ENCODE measurements around the gene ATP5PF.
"Not testable (repeated sequence)": the region's sequence is repeated elsewhere in the genome, so short reads cannot be mapped to it uniquely, and the experiment has no call there.

ATP5PF gene, protein sequence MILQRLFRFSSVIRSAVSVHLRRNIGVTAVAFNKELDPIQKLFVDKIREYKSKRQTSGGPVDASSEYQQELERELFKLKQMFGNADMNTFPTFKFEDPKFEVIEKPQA

DNA sequence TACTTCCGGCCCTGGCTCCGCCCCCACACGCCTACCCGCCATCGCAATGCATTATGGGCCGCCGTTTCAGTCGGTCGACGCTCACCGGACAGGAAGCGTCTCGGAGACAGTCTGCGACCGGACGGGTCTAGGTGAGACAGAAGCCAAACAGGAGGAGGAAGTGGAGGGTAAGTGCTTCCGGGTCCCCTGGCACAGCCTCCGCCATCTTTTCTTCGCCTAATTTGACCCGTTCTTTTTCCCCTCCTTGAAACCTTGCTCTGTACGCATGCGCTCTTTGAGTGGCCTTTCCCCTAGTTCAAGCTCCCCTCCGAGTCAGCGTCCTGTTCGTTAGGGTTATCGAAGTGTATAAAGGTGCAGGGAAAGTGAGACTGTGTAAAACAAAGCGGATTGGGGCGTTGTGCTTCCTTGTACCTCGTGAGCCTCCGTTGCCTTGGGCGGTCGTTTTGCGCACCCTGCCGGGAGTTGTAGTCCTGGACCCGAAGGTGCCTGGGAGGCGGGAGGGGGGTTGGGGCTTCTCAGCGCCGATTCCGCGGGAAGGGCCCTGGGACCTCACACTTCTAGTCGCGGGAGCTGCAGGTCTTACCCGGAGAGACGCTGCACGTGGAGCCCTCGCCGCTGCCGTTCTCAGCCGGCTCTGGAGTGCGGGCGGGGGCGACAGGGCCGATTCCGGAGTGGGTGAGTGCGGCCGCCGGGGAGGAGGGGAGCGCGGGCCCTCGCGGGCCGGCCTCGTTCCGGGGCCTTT is at the start of gene ATP5PF, which contains the start of gene GABPA:
TSS of gene ATP5PF (minus strand) at position 1 of the 742 bp plus-strand sequence. CDS start 5,110 bp downstream, outside the sequence.
TSS of gene GABPA (plus strand) at position 69 of the 742 bp plus-strand sequence. CDS start 6,627 bp downstream, outside the sequence.
- peak; percentile 99 for DNase-seq

DNA sequence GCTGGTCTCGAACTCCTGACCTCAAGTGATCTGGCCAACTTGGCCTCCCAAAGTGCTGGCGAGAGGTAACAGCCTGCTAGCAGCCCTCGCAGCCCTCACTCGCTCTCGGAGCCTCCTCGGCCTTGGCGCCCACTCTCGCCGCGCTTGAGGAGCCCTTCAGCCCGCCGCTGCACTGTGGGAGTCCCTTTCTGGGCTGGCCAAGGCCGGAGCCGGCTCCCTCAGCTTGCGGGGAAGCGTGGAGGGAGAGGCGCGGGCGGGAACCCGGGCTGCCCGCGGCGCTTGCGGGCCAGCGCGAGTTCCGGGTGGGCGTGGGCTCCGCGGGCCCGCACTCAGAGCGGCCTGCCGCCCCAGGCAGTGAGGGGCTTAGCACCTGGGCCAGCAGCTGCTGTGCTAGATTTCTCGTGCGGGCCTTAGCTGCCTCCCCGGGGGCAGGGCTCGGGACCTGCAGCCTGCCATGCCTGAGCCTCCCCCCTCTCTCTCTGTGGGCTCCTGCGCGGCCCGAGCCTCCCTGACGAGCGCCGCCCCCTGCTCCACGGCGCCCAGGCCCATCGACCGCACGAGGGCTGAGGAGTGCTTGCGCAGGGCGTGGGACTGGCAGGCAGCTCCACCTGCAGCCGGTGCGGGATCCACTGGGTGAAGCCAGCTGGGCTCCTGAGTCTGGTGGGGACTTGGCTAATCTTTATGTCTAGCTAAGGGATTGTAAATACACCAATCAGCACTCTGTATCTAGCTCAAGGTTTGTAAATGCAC is 43.6 kb upstream of the ATP5PF start:
- DNase-seq = not testable (repeated sequence)

DNA sequence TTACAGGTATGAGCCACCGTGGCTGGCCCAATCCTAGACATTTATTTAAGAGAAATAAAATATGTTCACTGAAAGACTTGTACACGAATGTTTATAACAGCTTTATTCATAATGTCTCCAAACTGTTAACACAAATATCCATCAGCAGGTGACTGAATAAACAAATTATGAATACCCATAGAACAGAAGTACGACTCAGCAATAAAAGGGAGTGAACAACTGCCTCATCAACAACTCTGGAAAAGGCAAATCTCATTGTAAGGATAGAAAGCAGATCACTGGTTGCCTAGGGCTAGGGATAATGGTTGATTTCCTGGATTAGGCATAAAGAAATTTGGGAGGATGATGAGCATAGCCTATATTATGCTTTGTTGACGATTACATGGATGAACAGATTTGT is 41.7 kb upstream of the ATP5PF start:
- DNase-seq = no peak

DNA sequence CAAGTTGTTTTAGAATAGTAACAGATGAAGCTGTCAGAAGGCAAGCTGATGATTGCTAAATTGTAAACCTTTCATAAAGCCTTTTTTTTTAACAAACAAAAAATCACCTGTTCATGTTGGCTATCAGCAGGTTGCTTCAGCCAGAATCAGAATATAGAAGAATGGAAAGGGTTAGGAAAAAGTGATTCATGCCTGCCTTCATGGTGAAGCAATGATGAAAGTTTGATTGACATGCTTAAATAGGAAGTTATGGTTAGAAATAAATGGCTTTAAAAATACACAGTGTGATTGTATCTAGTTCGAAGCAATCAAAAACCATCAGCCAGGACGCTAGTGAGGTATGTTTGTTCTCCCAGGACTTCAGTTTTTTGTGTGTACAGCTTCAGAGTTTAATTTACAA is 38.0 kb upstream of the ATP5PF start:
- peak; percentile 4 for DNase-seq

DNA sequence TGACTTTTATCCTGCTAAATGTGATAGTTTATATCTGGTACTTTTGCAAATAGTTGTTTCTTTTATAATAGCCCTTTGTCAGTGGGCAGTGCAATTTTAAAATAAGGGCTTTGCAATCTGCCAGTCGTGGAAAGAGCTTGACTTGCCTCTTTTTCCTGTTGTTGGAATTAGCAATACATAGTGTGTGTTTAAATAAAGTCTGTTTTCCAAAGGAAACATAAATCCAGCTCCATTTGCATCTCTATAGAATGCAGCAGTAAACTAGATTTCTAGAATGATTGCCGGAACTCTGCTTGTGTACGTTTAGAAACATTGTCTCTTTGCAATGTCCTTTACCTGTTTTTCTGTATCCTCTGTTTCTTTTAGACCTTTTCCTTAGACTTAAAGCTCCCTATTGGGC is 33.2 kb upstream of the ATP5PF start:
- DNase-seq = no peak

DNA sequence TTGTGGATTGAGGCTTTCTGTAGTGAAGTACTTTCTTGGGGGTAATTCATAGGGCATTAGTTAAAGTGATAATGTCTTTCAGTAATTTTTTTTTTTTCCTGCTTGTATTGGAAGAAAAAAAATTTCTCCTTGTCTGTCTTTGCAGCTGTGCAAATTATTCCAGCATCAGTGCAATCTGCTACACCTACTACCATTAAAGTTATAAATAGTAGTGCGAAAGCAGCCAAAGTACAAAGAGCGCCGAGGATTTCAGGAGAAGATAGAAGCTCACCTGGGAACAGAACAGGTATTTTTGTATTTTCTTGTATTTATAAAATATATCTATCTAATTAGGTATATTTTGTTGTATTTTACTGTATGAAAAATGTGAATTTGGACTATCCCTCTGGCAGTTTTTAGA is 29.4 kb upstream of the ATP5PF start:
- no peak for DNase-seq

DNA sequence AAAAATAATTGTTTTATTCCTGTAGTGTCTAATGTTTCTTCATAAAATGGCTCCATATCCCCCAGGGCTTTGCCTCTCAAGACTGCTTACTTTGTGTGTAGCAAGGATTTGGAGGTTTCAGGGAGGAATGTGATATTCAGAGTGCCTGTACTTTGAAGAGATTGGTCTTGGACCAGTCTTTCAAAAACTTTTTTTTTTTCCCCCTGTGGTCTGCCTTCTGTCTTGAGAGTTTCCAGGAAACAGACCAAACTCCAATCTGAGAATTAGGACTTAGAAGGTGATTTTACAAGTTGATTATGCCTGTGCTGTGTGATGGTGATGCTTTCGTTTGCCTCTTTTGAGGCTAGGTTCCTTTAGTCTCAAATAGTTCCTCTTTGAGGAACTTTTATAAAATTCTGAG is 26.0 kb upstream of the ATP5PF start:
- DNase-seq = no peak

DNA sequence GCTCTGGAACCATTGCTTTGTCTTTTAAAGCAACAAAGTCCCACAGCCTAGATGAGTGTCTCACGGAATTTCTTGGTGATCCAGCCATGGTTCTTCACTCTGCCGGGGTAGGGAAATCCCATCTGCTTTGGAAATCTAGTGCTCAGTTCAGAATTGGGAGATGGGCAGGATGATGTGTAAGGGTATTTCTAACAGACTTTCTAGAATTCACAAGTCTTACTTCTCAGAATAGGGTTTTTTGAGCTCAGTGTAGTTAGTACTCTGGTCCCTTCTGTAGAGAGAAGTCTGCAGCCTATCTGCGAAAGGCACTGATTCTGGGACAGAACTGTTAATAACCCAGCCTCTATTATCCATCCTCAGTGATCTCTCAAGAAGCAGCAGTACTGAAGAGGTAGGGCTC is 25.4 kb upstream of the ATP5PF start:
- no peak for DNase-seq

DNA sequence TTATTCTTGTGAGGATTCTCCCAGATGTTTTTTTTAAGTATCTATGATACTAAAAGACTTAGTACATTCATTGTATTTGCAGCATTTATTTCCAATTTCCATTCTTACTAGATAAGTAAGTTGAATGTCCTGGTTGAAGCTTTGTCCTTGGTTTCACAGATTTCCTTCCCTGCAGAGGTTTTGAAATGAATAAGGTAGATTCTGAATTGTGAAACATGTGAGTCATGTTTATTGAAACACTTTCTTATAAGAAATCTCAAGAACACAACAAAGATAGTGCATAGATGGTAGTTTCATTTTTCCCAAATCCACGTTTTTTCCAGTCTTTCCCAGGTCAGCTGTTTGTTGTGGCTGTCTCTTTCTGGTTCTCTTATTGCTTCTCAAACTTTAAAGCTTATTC is 24.9 kb upstream of the ATP5PF start:
- DNase-seq = no peak

DNA sequence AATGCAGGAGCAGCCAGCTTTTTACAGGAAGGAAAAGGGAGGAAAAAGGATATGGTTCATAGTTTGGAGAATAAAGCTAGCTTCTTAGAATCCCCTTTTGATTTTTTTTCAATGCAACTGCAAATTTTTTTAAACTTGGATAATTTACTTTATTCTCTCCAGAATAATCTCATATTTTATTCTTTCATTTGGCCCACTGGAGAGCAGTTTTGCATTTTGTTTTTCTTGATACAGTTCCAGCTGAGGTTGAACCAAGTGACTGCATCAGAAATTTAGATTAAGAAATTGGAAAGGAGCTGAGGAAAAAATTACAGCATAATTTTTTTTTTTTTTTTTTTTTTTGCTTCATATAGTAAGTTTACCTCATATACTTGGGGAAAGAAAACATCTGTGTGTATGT is 22.8 kb upstream of the ATP5PF start:
- no peak for DNase-seq

DNA sequence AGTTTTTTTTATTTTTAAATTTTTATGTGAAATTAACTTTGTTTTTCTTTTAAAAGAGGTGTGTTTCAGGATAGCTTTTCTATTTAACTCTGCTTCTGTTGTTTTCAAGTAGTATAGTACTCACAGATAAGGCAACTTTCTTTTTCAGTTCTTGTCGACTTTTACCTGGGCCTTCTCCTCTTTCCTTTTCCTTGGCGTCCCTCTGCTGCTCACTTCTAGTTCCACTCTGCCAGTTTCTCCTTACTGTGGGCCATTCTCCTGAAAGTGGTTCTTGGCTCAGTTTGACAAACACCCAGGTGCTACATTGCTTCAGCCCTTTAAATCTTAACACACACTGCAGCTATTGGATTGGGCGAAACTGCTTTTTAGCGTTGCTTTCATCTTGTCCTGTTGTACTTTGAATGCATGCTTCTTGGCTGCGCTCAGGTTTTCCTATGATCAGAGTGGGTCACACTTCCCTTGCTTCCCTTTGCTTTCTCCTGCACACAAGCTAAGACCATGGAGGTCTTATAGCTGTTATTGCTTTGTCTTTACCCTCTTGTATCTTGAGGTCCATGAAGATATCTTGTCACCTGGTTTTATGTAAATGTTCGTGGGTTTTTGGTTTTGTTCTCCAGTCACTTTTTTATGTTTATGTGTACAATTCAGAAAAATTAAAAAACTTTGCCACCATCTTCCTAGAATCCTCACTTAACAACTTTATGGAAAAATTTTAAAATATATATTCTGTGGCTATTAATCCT is 21.7 kb upstream of the ATP5PF start:
- no peak for DNase-seq

DNA sequence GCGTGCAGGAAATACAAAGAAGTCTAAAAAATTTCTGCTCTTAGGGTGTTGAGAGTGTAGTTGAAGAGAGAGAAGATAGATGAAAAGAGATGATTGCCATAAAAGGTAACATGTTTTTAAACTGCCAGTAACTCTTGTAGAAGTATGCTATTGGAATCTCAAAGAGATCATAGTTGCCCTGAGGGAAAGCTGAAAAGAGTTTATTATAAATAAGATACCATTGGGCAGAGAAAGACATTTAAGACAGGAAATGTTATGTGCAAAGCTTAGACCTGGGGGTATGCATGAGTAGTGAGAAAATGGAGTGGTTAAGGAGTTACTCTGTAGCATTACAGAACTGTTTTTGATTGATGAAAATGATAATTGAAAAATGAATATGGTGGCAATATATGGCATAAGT is 17.7 kb upstream of the ATP5PF start:
- no peak for DNase-seq

DNA sequence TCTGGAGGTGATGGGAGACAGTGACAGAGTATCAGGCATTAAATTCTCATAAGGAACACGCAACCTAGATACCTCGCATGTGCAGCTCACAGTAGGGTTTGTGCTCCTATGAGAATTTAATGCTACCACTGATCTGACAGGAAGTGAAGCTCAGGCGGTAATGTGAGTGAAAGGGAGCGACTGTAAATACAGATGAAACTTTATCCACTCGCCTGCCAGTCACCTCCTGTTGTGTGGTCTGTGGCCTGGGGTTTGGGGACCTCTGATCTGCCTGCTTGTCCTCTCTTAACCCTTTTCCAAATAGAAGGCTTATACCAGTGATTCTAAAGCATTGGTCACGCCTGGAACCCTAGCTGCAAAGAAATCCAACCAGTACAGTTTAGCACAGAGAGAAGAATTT is 15.4 kb upstream of the ATP5PF start:
- no peak for DNase-seq

DNA sequence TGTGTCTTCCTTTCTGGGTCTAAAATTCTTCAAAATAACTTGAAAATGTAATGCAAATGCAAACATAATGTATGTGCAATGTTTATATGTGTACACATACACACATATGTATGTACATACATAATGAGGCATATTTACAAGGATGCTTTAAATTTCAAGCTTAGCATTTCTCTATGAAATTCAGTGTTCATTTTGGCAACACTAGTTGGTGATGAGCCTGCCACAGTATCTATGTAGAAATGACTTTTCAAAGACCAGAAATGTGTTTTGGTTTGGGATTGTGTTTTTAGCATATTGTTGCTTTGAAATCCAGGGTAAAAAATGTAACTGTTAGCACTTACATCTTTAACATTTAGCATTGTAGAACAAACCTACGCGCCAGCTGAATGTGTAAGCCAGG is 10.2 kb upstream of the ATP5PF start:
- no peak for DNase-seq

DNA sequence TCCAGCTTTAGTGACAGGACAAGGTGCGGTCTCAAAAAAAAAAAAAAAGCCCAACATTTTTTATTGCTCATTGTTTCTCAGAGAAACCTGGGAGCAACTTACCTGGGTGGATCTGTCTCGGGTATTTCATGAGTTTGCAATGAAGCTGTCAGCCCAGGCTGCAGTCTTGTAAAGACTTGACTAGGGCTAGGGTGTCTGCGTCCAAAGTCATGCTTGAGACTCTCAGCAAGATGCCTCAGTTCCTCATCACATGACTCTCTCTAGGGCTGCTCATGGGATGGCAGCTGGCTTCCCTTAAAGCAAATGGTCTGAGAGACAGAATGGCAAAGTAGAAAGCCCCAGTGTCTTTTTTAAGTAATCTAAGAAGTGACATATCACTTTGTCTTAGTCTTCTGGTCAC is 8.2 kb upstream of the ATP5PF start:
- DNase-seq = no peak

DNA sequence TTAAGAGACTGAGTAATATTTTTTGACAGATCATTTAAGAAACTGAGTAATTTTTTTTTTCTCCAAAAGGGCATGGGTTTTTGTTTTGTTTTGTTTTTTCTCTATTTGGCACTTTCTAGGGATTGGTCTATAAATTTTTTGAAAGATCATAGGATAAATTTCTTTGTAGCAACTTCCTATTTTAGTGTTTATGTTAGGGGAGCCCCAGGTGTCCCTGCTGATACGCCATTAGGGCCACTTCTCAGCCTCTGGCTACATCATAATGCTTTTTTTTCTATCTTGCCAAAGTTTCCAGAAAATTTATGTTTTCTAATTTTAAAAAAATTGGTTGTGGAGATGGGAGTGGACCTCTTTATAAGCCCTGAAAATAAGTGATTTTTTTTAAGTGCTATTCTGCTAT is 2.7 kb upstream of the ATP5PF start:
- DNase-seq = no peak

DNA sequence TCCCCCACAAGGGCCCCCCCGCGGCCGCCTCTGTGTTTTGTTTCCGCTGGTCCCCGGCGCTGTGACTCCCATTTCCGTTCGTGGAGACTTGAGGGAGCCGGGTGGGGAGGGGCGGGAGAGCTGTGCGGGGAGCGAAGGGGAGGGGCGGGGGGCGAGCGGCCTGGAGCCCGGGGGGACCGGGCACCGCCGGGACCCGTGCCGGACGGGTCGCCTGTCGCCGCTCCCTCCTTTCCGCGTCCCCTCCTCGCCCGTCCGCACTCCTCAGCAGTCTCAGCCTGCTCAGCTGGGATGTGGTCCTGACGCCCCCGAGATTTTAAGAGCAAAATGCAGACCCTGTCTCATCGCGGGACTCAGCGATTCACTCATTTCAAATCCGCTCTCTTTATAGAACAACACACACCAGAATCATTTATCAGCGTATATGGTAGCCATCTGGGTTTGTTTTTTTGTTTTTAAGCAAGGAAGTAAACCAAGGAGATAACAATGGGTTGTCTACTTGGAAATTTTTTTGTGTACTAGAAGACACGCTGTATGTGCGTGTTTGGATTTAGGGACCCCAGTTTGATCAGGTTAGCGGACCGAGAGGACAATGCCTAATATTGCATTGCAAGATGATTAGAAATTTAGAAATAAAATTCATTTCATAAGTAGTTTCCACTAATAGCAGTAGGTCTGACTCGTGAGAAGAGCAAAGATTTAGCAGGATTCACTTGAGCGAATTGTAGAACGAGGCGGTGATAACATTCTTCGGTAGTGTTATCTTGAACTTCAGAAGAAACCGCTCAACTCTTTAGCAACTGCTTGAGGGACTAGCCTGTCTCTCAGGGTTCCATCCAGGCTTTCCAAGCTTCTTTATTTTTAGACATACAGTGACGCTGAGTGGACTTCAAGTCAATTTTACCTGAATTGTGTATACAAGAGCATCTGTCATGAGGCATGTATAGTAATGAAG is 1.2 kb upstream of the ATP5PF start:
- DNase-seq = peak; percentile 81

DNA sequence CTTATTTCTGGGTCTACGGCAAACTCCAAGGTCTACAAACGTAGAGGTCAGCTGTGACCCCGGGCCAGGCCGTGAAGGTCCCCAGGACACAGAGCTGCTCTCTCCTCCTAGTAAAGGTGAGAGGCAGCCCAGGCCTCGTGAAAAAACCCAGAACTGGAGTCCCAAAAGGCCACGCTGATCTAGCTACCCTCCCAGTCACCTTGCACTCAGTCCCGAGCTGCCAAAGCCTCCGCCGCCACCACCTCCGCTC is 125 bp downstream of the ATP5PF start:
- DNase-seq = no peak

DNA sequence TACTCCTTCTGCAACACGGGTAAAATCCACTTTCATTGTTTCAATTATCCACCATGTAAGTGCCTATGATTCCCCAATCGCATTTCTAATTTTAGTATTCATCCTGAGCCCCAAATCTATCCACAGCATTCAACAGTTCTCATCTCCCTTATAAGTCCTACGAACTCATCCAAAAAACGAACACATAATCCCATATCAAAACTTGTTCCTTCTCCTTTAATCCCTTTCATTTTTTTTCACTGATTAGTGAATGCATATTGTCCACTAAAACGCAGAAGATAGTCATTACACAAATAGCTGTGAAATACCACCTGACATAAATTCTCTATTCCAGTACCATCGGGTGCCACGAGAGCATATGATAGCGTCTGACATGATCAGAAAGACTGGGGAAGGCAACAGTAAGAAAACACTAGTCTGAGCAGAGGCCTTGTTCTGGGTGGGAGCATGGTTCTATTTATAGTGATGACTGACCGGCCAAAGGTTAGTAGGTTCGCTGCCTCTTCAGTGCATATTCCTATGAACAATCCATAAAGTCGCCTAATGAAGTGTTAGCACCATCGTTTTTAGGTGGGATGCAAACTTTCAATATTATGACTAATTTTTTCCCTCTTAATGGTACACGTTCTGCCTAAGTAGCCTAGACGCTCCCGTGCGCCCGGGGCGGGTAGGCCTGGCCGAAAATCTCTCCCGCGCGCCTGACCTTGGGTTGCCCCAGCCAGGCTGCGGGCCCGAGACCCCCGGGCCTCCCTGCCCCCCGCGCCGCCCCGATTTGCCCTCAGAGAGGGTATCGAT is 648 bp downstream of the ATP5PF start:
- DNase-seq = peak; percentile 27

DNA sequence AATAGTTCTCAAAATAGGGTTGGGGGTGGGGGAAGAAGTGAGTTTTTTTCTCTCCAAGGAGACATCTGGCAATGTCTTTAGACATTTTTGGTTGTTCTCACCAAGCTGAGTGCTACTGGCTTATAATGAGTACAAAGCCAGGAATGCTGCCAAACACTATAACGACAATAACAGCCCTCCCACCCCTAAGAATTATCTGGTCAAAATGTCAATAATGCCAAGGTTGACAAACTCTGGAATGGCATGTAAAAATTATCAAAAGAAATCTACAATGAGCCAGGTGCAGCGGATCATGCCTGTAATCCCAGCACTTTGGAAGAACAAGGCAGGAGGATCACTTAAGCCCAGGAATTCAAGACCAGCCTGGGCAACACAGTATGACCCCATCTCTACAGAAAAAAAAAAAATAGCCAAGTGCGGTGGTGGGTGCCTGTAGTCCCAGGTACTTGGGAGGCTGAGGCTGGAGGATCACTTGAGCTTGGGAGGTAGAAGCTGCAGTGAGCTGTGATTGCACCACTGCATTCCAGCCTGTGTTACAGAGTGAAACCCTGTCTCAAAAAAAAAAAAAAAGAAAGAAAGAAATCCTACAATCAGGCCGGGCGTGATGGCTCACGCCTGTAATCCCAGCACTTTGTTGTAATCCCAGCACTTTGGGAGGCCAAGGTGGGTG is 2.5 kb downstream of the ATP5PF start:
- DNase-seq = no peak

DNA sequence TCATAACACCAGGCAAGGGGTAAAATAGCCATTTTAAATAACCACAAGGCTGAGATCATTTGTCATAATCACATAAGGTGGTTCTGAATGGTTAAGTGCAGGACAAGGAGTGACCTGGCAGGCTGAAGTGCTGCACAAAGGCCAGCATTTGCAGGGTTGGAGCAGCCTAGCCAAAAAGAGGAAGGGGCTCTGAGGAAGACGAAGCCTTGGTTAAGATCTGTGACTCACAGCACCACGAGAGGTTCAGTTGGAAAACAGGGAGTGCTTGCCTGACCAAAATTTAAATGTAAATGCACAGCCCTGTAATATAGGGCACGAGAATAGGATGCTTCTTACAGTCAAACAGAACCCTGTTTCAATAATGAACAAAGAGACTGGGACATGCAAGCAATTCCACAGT is 12.1 kb downstream of the ATP5PF start:
- no peak for DNase-seq
